Gastroesophageal sphincter (tissue), 3 donors: ENCODE measurements around the gene CLEC4D.

Source experiments
- CTCF ChIP-seq, 4 experiments: fragments of 200-600 bp in 2 of 4; fragments of 450-650 bp in 2 of 4; sonication (generic) in 1 of 4; IDR thresholded peaks; one replicate each; pipeline ENCODE4 v1.5.1; 2017 to 2019; ENCODE audit warnings: antibody characterized with exemption in 4 of 4, mild to moderate bottlenecking in 2 of 4, moderate library complexity in 2 of 4
- EP300 ChIP-seq: sonication (generic); formaldehyde crosslinking; IDR thresholded peaks from one replicate; pipeline ENCODE4 v1.6.1; 2017; ENCODE audit warnings: antibody characterized with exemption, mild to moderate bottlenecking
- POLR2A ChIP-seq, 2 donors: fragments of 450-650 bp; IDR thresholded peaks; one replicate each; pipeline ENCODE4 v1.6.1; 2017; ENCODE audit warnings: antibody characterized with exemption in 2 of 2, mild to moderate bottlenecking in 2 of 2, moderate library complexity in 1 of 2

DNA sequence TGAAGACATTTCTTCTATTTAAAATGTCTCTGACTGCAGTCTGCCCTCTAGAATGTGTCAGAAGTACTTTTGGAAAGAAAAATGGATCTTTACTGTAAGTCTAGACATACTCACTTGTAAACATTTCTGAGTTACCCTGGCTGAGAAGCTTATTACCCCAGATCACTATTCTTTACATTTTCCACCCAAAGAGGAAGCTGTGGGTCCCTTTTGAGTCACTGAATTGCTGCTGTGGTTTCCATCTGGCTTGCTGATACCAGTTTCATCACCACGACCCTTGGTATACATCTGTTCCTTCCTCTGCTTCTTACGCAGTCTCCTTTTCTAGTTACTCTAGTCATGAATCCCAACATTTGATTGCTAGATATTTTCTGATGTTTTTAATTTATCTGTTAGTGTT is 20.2 kb upstream of the CLEC4D start:
- TF ChIP-seq CTCF (IDR thresholded peaks at IDR 0.05), result no peak
- TF ChIP-seq POLR2A (IDR thresholded peaks at IDR 0.05), result no peak
- no peak for TF ChIP-seq EP300
